Ishikawa (cell line): Measurements from ENCODE around the gene TGFBR3L.

Experiments used
- CEBPB ChIP-seq: IDR thresholded peaks from 2 replicates; pipeline ENCODE4 v1.6.1; 2012
- CREB1 ChIP-seq: IDR thresholded peaks from 2 replicates; pipeline ENCODE4 v1.6.1; 2012; ENCODE audit warnings: low read depth
- EGR1 ChIP-seq: IDR thresholded peaks from 2 replicates; pipeline ENCODE4 v1.6.1; 2012
- EP300 ChIP-seq: IDR thresholded peaks from 2 replicates; pipeline ENCODE4 v1.6.1; 2012; ENCODE audit warnings: borderline replicate concordance
- FOXM1 ChIP-seq: IDR thresholded peaks from 2 replicates; pipeline ENCODE4 v1.6.1; 2012; ENCODE audit warnings: low read depth, borderline replicate concordance
- MAX ChIP-seq: IDR thresholded peaks from 2 replicates; pipeline ENCODE4 v1.6.1; 2012
- RAD21 ChIP-seq: IDR thresholded peaks from 2 replicates; pipeline ENCODE4 v1.6.1; 2012; ENCODE audit warnings: low read depth
- REST ChIP-seq: IDR thresholded peaks from 2 replicates; pipeline ENCODE4 v1.6.1; 2012; ENCODE audit warnings: low read depth, mild to moderate bottlenecking
- TAF1 ChIP-seq: IDR thresholded peaks from 2 replicates; pipeline ENCODE4 v1.6.1; 2012; ENCODE audit warnings: low read depth, mild to moderate bottlenecking
- TCF12 ChIP-seq: IDR thresholded peaks from 2 replicates; pipeline ENCODE4 v1.6.1; 2012; ENCODE audit warnings: low read depth
- YY1 ChIP-seq: IDR thresholded peaks from 2 replicates; pipeline ENCODE4 v1.6.1; 2012; ENCODE audit warnings: low read depth
- ZBTB7A ChIP-seq: IDR thresholded peaks from 2 replicates; pipeline ENCODE4 v1.6.1; 2012; ENCODE audit warnings: low read depth

The TGFBR3L gene

GRCh38 chr19:7928741-7929701, 14.4 kb downstream of the TGFBR3L start:
- TF ChIP-seq TCF12 (no peak), RAD21 (peak; percentile 15; the same call in 1 of the 2 replicates)

GRCh38 chr19:7930765-7931164, 16.1 kb downstream of the TGFBR3L start:
- TF ChIP-seq EGR1 (no peak), CREB1 (no peak), YY1 (no peak), REST (no peak), CEBPB (no peak)

GRCh38 chr19:7931221-7932061, 16.8 kb downstream of the TGFBR3L start:
- no peak for TF ChIP-seq ZBTB7A
- TF ChIP-seq FOXM1, result no peak
- no peak for TF ChIP-seq TAF1
- TF ChIP-seq EP300, result no peak
- no peak for TF ChIP-seq MAX
- TF ChIP-seq REST, result no peak
- no peak for TF ChIP-seq CEBPB
- TF ChIP-seq YY1, result no peak
- TF ChIP-seq RAD21, result no peak
- no peak for TF ChIP-seq CREB1
- TF ChIP-seq TCF12, result no peak

- TF ChIP-seq FOXM1, result no peak
- no peak for TF ChIP-seq REST
- TF ChIP-seq TCF12, result no peak
Measured at GRCh38 chr19:7932276-7932929, 17.8 kb downstream of the TGFBR3L start.

GRCh38 chr19:7932930-7933300, 18.3 kb downstream of the TGFBR3L start:
- TF ChIP-seq TAF1 (no peak), TCF12 (no peak), RAD21 (no peak), EP300 (no peak), EGR1 (no peak), YY1 (no peak)

- TF ChIP-seq REST (no peak), CEBPB (no peak), CREB1 (no peak), RAD21 (no peak; the same call in 1 of the 2 replicates), TAF1 (no peak), FOXM1 (no peak)
Measured at GRCh38 chr19:7933411-7933810, 18.8 kb downstream of the TGFBR3L start.
